CD14-positive monocyte (primary cell): Measurements from ENCODE around the gene CCM2. TPM values are rescaled to one million over a fixed set of nuclear protein-coding genes. Genes with fewer than 3 reads are reported as not detected.

ENCODE experiments used
- DNase-seq, 3 donors: peaks; one replicate each; pipeline ENCODE4 v3.0.0-alpha.2; 2011 to 2022
- H2AFZ ChIP-seq: 2 replicates; pipeline ENCODE4 v1.6.0; 2012; ENCODE audit warnings: mild to moderate bottlenecking, low read depth, low read length, inconsistent platforms; ENCODE audit not compliant: insufficient read depth, poor library complexity, severe bottlenecking
- H3K27ac ChIP-seq, 2 donors: 1 replicate in 1 of 2; 2 replicates in 1 of 2; pipeline ENCODE4 v1.5.1; 2012 to 2013; ENCODE audit warnings: low read length in 2 of 2, control low read depth in 1 of 2, inconsistent platforms in 1 of 2, low read depth in 1 of 2, mild to moderate bottlenecking in 1 of 2
- H3K27me3 ChIP-seq, 2 donors: one replicate each; pipeline versions ENCODE4 v1.6.0 to v1.6.1; 2011 to 2013; ENCODE audit warnings: low read length in 2 of 2; ENCODE audit not compliant: control insufficient read depth in 2 of 2, insufficient read depth in 2 of 2
- H3K36me3 ChIP-seq, 2 donors: replicated peaks in 1 of 2; 1 replicate in 1 of 2; 2 replicates in 1 of 2; pipeline versions ENCODE4 v1.5.1 to v1.6.1; 2012 to 2013; ENCODE audit warnings: low read length in 2 of 2, control low read depth in 1 of 2, inconsistent platforms in 1 of 2, mild to moderate bottlenecking in 1 of 2; ENCODE audit not compliant: insufficient read depth in 2 of 2, control insufficient read depth in 1 of 2
- H3K4me1 ChIP-seq, 2 donors: 1 replicate in 1 of 2; 2 replicates in 1 of 2; pipeline versions ENCODE4 v1.5.1 to v1.6.1; 2012 to 2013; ENCODE audit warnings: low read length in 2 of 2, control low read depth in 1 of 2, inconsistent platforms in 1 of 2, mild to moderate bottlenecking in 1 of 2, moderate library complexity in 1 of 2; ENCODE audit not compliant: insufficient read depth in 2 of 2, control insufficient read depth in 1 of 2
- H3K4me2 ChIP-seq: replicated peaks from 2 replicates; pipeline ENCODE3; 2012; ENCODE audit warnings: low read length, moderate library complexity, mild to moderate bottlenecking; ENCODE audit not compliant: poor library complexity, severe bottlenecking; ENCODE audit errors: extremely low read depth
- H3K4me3 ChIP-seq, 3 experiments: fragments of 200-600 bp in 1 of 3; sonication (generic) in 1 of 3; replicated peaks in 1 of 3; 1 replicate in 2 of 3; 2 replicates in 1 of 3; pipeline ENCODE4 v1.5.1; 2011 to 2013; ENCODE audit warnings: low read length in 3 of 3, mild to moderate bottlenecking in 3 of 3, control low read depth in 2 of 3, low read depth in 2 of 3, inconsistent platforms in 1 of 3, moderate library complexity in 1 of 3
- H3K79me2 ChIP-seq: 2 replicates; pipeline ENCODE4 v1.6.0; 2012; ENCODE audit warnings: mild to moderate bottlenecking, control low read depth, inconsistent platforms, low read length, moderate library complexity; ENCODE audit not compliant: insufficient read depth
- H3K9ac ChIP-seq: 2 replicates; pipeline ENCODE4 v1.6.0; 2017; ENCODE audit warnings: low read length, mild to moderate bottlenecking; ENCODE audit not compliant: insufficient read depth, poor library complexity, severe bottlenecking
- H3K9me3 ChIP-seq, 2 donors: replicated peaks in 1 of 2; 1 replicate in 1 of 2; 2 replicates in 1 of 2; pipeline versions ENCODE4 v1.5.1 to v1.6.1; 2012 to 2013; ENCODE audit warnings: low read length in 2 of 2, control low read depth in 1 of 2; ENCODE audit not compliant: control insufficient read depth in 1 of 2, insufficient read depth in 1 of 2
- H4K20me1 ChIP-seq: 2 replicates; pipeline ENCODE4 v1.6.0; 2012; ENCODE audit warnings: mild to moderate bottlenecking, low read length, control low read depth, moderate library complexity; ENCODE audit not compliant: insufficient read depth
- H3K27ac Mint-ChIP-seq, 7 donors: one replicate each; pipeline ENCODE4 v1.8.0; 2020; ENCODE audit warnings: mild to moderate bottlenecking in 7 of 7, mixed read lengths in 7 of 7, moderate library complexity in 6 of 7, inconsistent platforms in 2 of 7
- H3K27me3 Mint-ChIP-seq, 3 donors: one replicate each; pipeline ENCODE4 v1.8.0; 2021 to 2022; ENCODE audit warnings: low read depth in 3 of 3, mild to moderate bottlenecking in 3 of 3, mixed read lengths in 3 of 3, moderate library complexity in 3 of 3, inconsistent platforms in 1 of 3
- H3K36me3 Mint-ChIP-seq, 2 donors: one replicate each; pipeline ENCODE4 v1.8.0; 2020; ENCODE audit warnings: mixed read lengths in 2 of 2, inconsistent platforms in 1 of 2, mild to moderate bottlenecking in 1 of 2
- H3K4me1 Mint-ChIP-seq: one replicate; pipeline ENCODE4 v1.8.0; 2020; ENCODE audit warnings: mild to moderate bottlenecking, mixed read lengths
- H3K4me3 Mint-ChIP-seq, 2 donors: one replicate each; pipeline ENCODE4 v1.8.0; 2020; ENCODE audit warnings: mild to moderate bottlenecking in 2 of 2, mixed read lengths in 2 of 2, moderate library complexity in 1 of 2
- H3K9me3 Mint-ChIP-seq, 7 donors: one replicate each; pipeline ENCODE4 v1.8.0; 2020 to 2022; ENCODE audit warnings: mixed read lengths in 7 of 7, mild to moderate bottlenecking in 6 of 7, moderate library complexity in 6 of 7, inconsistent platforms in 2 of 7
- CTCF ChIP-seq: fragments of 200-600 bp; IDR thresholded peaks from one replicate; pipeline ENCODE4 v1.8.0; 2022; ENCODE audit warnings: antibody characterized with exemption, mild to moderate bottlenecking
- WGBS: methylation state at CpG from one replicate; pipeline ENCODE4 v1.1.5; 2013; ENCODE audit warnings: missing lambda C conversion rate; ENCODE audit not compliant: insufficient coverage; 5-methylcytosine and 5-hydroxymethylcytosine counted together
- intact Hi-C, 2 donors: fragments of 100-400 bp; cut with micrococcal nuclease; formaldehyde crosslinking; loops; one replicate each; pipeline versions ENCODE4 v1.15.0 to v1.15.1; 2023
- polyA plus RNA-seq, 3 donors: library from polyadenylated mRNA; depleted of rRNA in 1 of 3; unstranded in 2 of 3; stranded (reverse) in 1 of 3; fragments of 300-500 nt in 2 of 3; fragments of >200 nt in 1 of 3; fragmentation: Illumina TruSeq in 2 of 3; gene quantifications; 1 replicate in 2 of 3; 2 replicates in 1 of 3; pipeline ENCODE4 v1.2.3, GENCODE V29; 2012 to 2021

CCM2 gene
- polyA plus RNA-seq, 3 donors = 38.5 to 102 (median 51.4) TPM

GRCh38 chr7:45092100-45092930 lies 92.3 kb downstream of the CCM2 start:
- peaks cover 9% of the 10 kb centered on the region for H3K4me1 Mint-ChIP-seq
- DNase-seq = no peak
- Histone ChIP-seq H3K9me3 (peaks cover 0 to 7% of the 10 kb centered on the region in 2 donors), H3K4me2 (no peak overlapping the region), H3K27ac (no peak overlapping the region), H3K4me1 (peaks cover 6 to 12% of the 10 kb centered on the region in 2 donors), H3K79me2 (no peaks in the 10 kb centered on the region), H4K20me1 (no peaks in the 10 kb centered on the region), H2AFZ (no peak overlapping the region), H3K27me3 (peaks cover 5 to 35% of the 10 kb centered on the region in 2 donors), H3K9ac (no peak overlapping the region), H3K36me3 (no peaks in the 10 kb centered on the region), H3K4me3 (no peak overlapping the region)
- H3K36me3 Mint-ChIP-seq = peaks cover 3 to 5% of the 10 kb centered on the region in 2 donors
- peaks cover 25 to 51% (median 43%) of the 10 kb centered on the region in 3 donors for H3K27me3 Mint-ChIP-seq
- peaks cover 2 to 23% (median 6%) of the 10 kb centered on the region in 7 donors for H3K9me3 Mint-ChIP-seq
- intact Hi-C loops = no loop called here
- no peak overlapping the region for H3K27ac Mint-ChIP-seq
- WGBS = no CpG with 5 or more reads among the region's 7 CpGs
- no peak for TF ChIP-seq CTCF
- H3K4me3 Mint-ChIP-seq = no peak overlapping the region

GRCh38 chr7:45092931-45093235 lies 92.9 kb downstream of the CCM2 start:
- WGBS = no CpG with 5 or more reads among the region's 3 CpGs
- H3K4me1 Mint-ChIP-seq = peaks cover 9% of the 10 kb centered on the region

More at GRCh38 chr7:45092931-45093235, 92.9 kb downstream of the CCM2 start:
- Histone ChIP-seq H3K9me3 (peaks cover 0 to 7% of the 10 kb centered on the region in 2 donors), H3K4me1 (peaks cover 6 to 12% of the 10 kb centered on the region in 2 donors), H3K4me2 (no peak overlapping the region), H3K27me3 (peaks cover 5 to 30% of the 10 kb centered on the region in 2 donors), H2AFZ (no peak overlapping the region), H3K9ac (no peak overlapping the region), H3K4me3 (no peak overlapping the region), H3K79me2 (no peaks in the 10 kb centered on the region), H4K20me1 (no peaks in the 10 kb centered on the region), H3K36me3 (peaks cover 0 to under 1% of the 10 kb centered on the region in 2 donors), H3K27ac (no peak overlapping the region)
- DNase-seq = no peak
- no peak for TF ChIP-seq CTCF
- Mint-ChIP-seq H3K4me3 (no peak overlapping the region), H3K27me3 (peaks cover 21 to 45% (median 37%) of the 10 kb centered on the region in 3 donors), H3K36me3 (peaks cover 3 to 7% of the 10 kb centered on the region in 2 donors), H3K9me3 (peaks cover 2 to 23% (median 6%) of the 10 kb centered on the region in 7 donors), H3K27ac (no peak overlapping the region)
- intact Hi-C loops = no loop called here
